HepG2 (cell line): ENCODE results near the gene VAV2. TPM values are rescaled to one million over a fixed set of nuclear protein-coding genes. Genes with fewer than 3 reads are reported as not detected.

ENCODE experiments used
- FLYWCH1 ChIP-seq: sonication (generic); formaldehyde crosslinking; IDR thresholded peaks from 2 replicates; pipeline ENCODE4 v1.8.1; 2023; ENCODE audit warnings: mild to moderate bottlenecking, missing genetic modification reagents
- HNRNPK ChIP-seq: fragments of 200-400 bp; formaldehyde crosslinking; IDR thresholded peaks from 2 replicates; pipeline ENCODE4 v1.6.1; 2018; ENCODE audit warnings: low read length, low read depth, moderate library complexity, mild to moderate bottlenecking; ENCODE audit not compliant: poor library complexity, severe bottlenecking
- MED1 ChIP-seq: sonication (generic); formaldehyde crosslinking; IDR thresholded peaks from 2 replicates; pipeline ENCODE4 v1.4.0; 2020; ENCODE audit warnings: missing genetic modification reagents
- MYPOP ChIP-seq: sonication (generic); formaldehyde crosslinking; IDR thresholded peaks from 2 replicates; pipeline ENCODE4 v1.8.1; 2023; ENCODE audit warnings: mild to moderate bottlenecking, moderate library complexity, missing genetic modification reagents
- NR2F2 ChIP-seq: IDR thresholded peaks from 2 replicates; pipeline ENCODE4 v1.6.1; 2012; ENCODE audit warnings: low read depth, inconsistent platforms, borderline replicate concordance
- PLRG1 ChIP-seq: fragments of 450-650 bp; conservative IDR thresholded peaks from 2 replicates; pipeline ENCODE4 v1.6.1; 2016
- PREB ChIP-seq: sonication (generic); formaldehyde crosslinking; IDR thresholded peaks from 2 replicates; pipeline ENCODE4 v1.4.0; 2020; ENCODE audit warnings: missing genetic modification reagents
- RFX3 ChIP-seq: IDR thresholded peaks from 2 replicates; pipeline ENCODE4 v1.6.1; 2016; ENCODE audit warnings: missing biosample characterization, missing genetic modification reagents
- SKIL ChIP-seq: sonication (generic); formaldehyde crosslinking; IDR thresholded peaks from 2 replicates; pipeline ENCODE4 v1.8.0; 2022; ENCODE audit warnings: missing genetic modification reagents, mild to moderate bottlenecking, moderate library complexity, borderline replicate concordance
- SMAD1 ChIP-seq: sonication (generic); formaldehyde crosslinking; IDR thresholded peaks from 2 replicates; pipeline ENCODE4 v1.4.0; 2020; ENCODE audit warnings: missing genetic modification reagents, low read depth, mild to moderate bottlenecking, borderline replicate concordance
- TAF1 ChIP-seq: sonication (generic); formaldehyde crosslinking; IDR thresholded peaks from 2 replicates; pipeline ENCODE4 v1.4.0; 2020; ENCODE audit warnings: missing genetic modification reagents
- TOE1 ChIP-seq: sonication (generic); formaldehyde crosslinking; IDR thresholded peaks from 2 replicates; pipeline ENCODE4 v1.4.0; 2020; ENCODE audit warnings: mild to moderate bottlenecking, missing genetic modification reagents
- ZBTB1 ChIP-seq: sonication (generic); formaldehyde crosslinking; IDR thresholded peaks from 2 replicates; pipeline ENCODE4 v1.4.0; 2020; ENCODE audit warnings: missing genetic modification reagents, borderline replicate concordance
- ZC3H13 ChIP-seq: sonication (generic); formaldehyde crosslinking; IDR thresholded peaks from 2 replicates; pipeline ENCODE4 v1.8.1; 2023; ENCODE audit warnings: mild to moderate bottlenecking, missing genetic modification reagents, moderate library complexity
- ZNF367 ChIP-seq: sonication (generic); formaldehyde crosslinking; IDR thresholded peaks from 2 replicates; pipeline ENCODE4 v1.4.0; 2020; ENCODE audit warnings: missing genetic modification reagents, borderline replicate concordance
- ZNF557 ChIP-seq: sonication (generic); formaldehyde crosslinking; IDR thresholded peaks from 2 replicates; pipeline ENCODE4 v1.4.0; 2020; ENCODE audit warnings: missing genetic modification reagents
- ZNF687 ChIP-seq: sonication (generic); formaldehyde crosslinking; IDR thresholded peaks from 2 replicates; pipeline ENCODE4 v1.5.1; 2020; ENCODE audit warnings: mild to moderate bottlenecking, missing genetic modification reagents, moderate library complexity
- ZNF724P ChIP-seq: sonication (generic); formaldehyde crosslinking; IDR thresholded peaks from 2 replicates; pipeline ENCODE4 v1.8.0; 2022; ENCODE audit warnings: missing genetic modification reagents, borderline replicate concordance
- ZSCAN5A ChIP-seq: sonication (generic); formaldehyde crosslinking; IDR thresholded peaks from 2 replicates; pipeline ENCODE4 v1.8.0; 2022; ENCODE audit warnings: mild to moderate bottlenecking, missing genetic modification reagents, borderline replicate concordance
- polyA plus RNA-seq, 8 experiments: library from polyadenylated mRNA; depleted of rRNA in 3 of 8; stranded (reverse) in 7 of 8; unstranded in 1 of 8; fragments of >200 nt; fragmentation: Illumina TruSeq in 4 of 8; extraction: Trizol in 4 of 8; gene quantifications; 2 replicates each; pipeline versions ENCODE4 v1.2.1 to v1.2.3, GENCODE V29; 2011 to 2016; ENCODE audit warnings: low read depth in 4 of 8, missing spikeins in 1 of 8, mixed read lengths in 1 of 8; ENCODE audit not compliant: insufficient read depth in 1 of 8
- total RNA-seq, 5 experiments: library from RNA; depleted of rRNA; stranded (reverse); fragments of >200 nt; fragmentation: Illumina TruSeq; extraction: Trizol; gene quantifications; 2 replicates each; pipeline ENCODE4 v1.2.3, GENCODE V29; 2016; ENCODE audit warnings: low read depth in 1 of 5

VAV2 gene
- total and polyA plus RNA-seq, 2 of the 13 experiments (the other 11 are each of a cell fraction or from before 2014, with no cell fraction given) = 22.5 to 22.9 TPM

GRCh38 chr9:133739408-133740280 lies 252.5 kb downstream of the VAV2 start (continued):
- TF ChIP-seq MYPOP (CRISPR knock-in tag) (peak; percentile 36; the same call in 1 of the 2 replicates), SKIL (CRISPR knock-in tag) (peak; percentile 76; the same call in 1 of the 2 replicates), PREB (no peak), NR2F2 (peak; percentile 65; the same call in 1 of the 2 replicates), ZNF687 (CRISPR knock-in tag) (peak; percentile 97), ZC3H13 (CRISPR knock-in tag) (no peak), TOE1 (CRISPR knock-in tag) (0 out of 2 replicates have a peak, but pooled peaks have one; percentile 45), RFX3 (CRISPR knock-in tag) (no peak), SMAD1 (CRISPR knock-in tag) (peak; percentile 81; the same call in 1 of the 2 replicates), PLRG1 (no peak), ZSCAN5A (no peak), FLYWCH1 (no peak), ZNF557 (CRISPR knock-in tag) (no peak), MED1 (peak; percentile 90; the same call in 1 of the 2 replicates), TAF1 (peak; percentile 84), ZNF724P (CRISPR knock-in tag) (peak; percentile 65; the same call in 1 of the 2 replicates), ZNF367 (CRISPR knock-in tag) (no peak), ZBTB1 (CRISPR knock-in tag) (no peak), HNRNPK (no peak)
